ENCODE data around the gene VWA5A. TPM values are rescaled to one million over a fixed set of nuclear protein-coding genes. Genes with fewer than 3 reads are reported as not detected.
A peak's percentile ranks its signal among the peaks of the same experiment; 100 is the strongest.

VWA5A gene
- total and polyA plus RNA-seq, 9 of the 15 experiments (the other 6 are each of a cell fraction or from before 2014, with no cell fraction given) = 4.6 to 19.7 (median 6.9) TPM

- TF ChIP-seq MLLT1 (IDR thresholded peaks at IDR 0.05) = 0 out of 4 replicates have a peak, but pooled peaks of 1 of the 2 experiments have one; percentile 13
- TF ChIP-seq FOXM1 (IDR thresholded peaks at IDR 0.05; ENCODE audit: low read depth) = peak; percentile 33; the same call in 1 of the 2 replicates
- TF ChIP-seq FOXM1 (CRISPR knock-in tag; IDR thresholded peaks at IDR 0.05; ENCODE audit: low read depth) = no peak
- TF ChIP-seq SIN3A (IDR thresholded peaks at IDR 0.05; ENCODE audit: borderline replicate concordance in 2 of 2, control insufficient read depth in 1 of 2, low read depth in 2 of 2, low read length in 2 of 2) = peak; percentile 68 to 75; a peak in 3 of 4 replicates
- peak; percentile 35; the same call in 1 of the 2 replicates for TF ChIP-seq MBD2 (IDR thresholded peaks at IDR 0.05; ENCODE audit: borderline replicate concordance, low read depth)
- TF ChIP-seq ZNF639 (CRISPR knock-in tag; conservative IDR thresholded peaks at IDR 0.05 in 1 of 2, IDR thresholded peaks at IDR 0.05 in 1 of 2) = 0 out of 4 replicates have a peak, but pooled peaks of 1 of the 2 experiments have one; percentile 46
- peak in 1 of 2 experiments; percentile 40; a peak in 1 of 4 replicates for TF ChIP-seq HDAC1 (IDR thresholded peaks at IDR 0.05)
- TF ChIP-seq SMARCC2 (IDR thresholded peaks at IDR 0.05; ENCODE audit: low read depth) = peak; percentile 88
- TF ChIP-seq THAP12 (CRISPR knock-in tag; IDR thresholded peaks at IDR 0.05) = 0 out of 2 replicates have a peak, but pooled peaks have one; percentile 30
- TF ChIP-seq TAF7 (tag; IDR thresholded peaks at IDR 0.05) = peak; percentile 69; the same call in 1 of the 2 replicates
- peak; percentile 95 for TF ChIP-seq JUND (IDR thresholded peaks at IDR 0.05; ENCODE audit: borderline replicate concordance, low read depth, low read length)
- peak; percentile 93; the same call in 2 of the 3 replicates for TF ChIP-seq JUND (tag; IDR thresholded peaks at IDR 0.05; ENCODE audit: borderline replicate concordance, low read depth, low read length)
- no peak for TF ChIP-seq SPI1 (IDR thresholded peaks at IDR 0.05; ENCODE audit: borderline replicate concordance, low read depth, low read length)
- TF ChIP-seq CCNT2 (IDR thresholded peaks at IDR 0.05; ENCODE audit: borderline replicate concordance, extremely low read depth, insufficient read length, low read depth, low read length) = peak; percentile 46
- TF ChIP-seq GATA2 (CRISPR knock-in tag; IDR thresholded peaks at IDR 0.05) = peak; percentile 78
- TF ChIP-seq NFE2 (IDR thresholded peaks at IDR 0.05; ENCODE audit: low read depth) = peak; percentile 37; the same call in 1 of the 2 replicates
- peak; percentile 56 for TF ChIP-seq TBP (optimal IDR thresholded peaks at IDR 0.05; ENCODE audit: low read depth, low read length)
- TF ChIP-seq RFX7 (CRISPR knock-in tag; IDR thresholded peaks at IDR 0.05) = no peak
- TF ChIP-seq PREB (CRISPR knock-in tag; IDR thresholded peaks at IDR 0.05) = no peak
Measured at GRCh38 chr11:124114942-124115781, at the start of gene VWA5A (continued).

Measured in K562 (cell line).